Astrocyte (in vitro differentiated cells and primary cell): ENCODE data around the gene IGSF22.

Experiments used
- EZH2 ChIP-seq: IDR thresholded peaks from 2 replicates; pipeline ENCODE4 v1.6.1; 2012; ENCODE audit warnings: mild to moderate bottlenecking, low read length, inconsistent platforms; ENCODE audit not compliant: insufficient read depth
- TF ChIP-seq, protein P1 (sequence below): IDR thresholded peaks from 2 replicates; pipeline ENCODE4 v1.5.1; 2011; ENCODE audit warnings: low read depth, mild to moderate bottlenecking, inconsistent platforms, low read length, moderate library complexity; ENCODE audit not compliant: insufficient read depth

DNA sequence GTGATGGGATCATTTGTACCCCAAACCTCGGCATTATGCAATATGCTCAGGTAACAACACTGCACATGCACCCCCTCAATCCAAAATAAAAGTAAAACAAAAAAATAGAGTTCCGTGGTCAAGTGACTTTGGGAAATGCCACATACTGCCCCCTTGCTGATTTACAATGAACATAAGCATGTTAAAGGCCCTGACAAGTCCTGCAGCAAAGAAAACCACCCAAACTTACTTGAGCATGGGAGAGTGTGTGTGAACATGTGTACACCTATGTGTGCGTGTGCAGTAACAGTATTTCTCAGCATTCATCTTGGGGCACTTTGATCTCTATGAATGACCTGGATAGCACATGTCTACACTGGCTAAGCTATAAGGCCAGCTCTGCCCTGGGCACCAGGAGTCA lies 15.8 kb upstream of the IGSF22 start:
- TF ChIP-seq, protein P1, sequence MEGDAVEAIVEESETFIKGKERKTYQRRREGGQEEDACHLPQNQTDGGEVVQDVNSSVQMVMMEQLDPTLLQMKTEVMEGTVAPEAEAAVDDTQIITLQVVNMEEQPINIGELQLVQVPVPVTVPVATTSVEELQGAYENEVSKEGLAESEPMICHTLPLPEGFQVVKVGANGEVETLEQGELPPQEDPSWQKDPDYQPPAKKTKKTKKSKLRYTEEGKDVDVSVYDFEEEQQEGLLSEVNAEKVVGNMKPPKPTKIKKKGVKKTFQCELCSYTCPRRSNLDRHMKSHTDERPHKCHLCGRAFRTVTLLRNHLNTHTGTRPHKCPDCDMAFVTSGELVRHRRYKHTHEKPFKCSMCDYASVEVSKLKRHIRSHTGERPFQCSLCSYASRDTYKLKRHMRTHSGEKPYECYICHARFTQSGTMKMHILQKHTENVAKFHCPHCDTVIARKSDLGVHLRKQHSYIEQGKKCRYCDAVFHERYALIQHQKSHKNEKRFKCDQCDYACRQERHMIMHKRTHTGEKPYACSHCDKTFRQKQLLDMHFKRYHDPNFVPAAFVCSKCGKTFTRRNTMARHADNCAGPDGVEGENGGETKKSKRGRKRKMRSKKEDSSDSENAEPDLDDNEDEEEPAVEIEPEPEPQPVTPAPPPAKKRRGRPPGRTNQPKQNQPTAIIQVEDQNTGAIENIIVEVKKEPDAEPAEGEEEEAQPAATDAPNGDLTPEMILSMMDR = no peak
- no peak for TF ChIP-seq EZH2
